ENCODE data around the gene CD27.

The CD27 gene

DNA sequence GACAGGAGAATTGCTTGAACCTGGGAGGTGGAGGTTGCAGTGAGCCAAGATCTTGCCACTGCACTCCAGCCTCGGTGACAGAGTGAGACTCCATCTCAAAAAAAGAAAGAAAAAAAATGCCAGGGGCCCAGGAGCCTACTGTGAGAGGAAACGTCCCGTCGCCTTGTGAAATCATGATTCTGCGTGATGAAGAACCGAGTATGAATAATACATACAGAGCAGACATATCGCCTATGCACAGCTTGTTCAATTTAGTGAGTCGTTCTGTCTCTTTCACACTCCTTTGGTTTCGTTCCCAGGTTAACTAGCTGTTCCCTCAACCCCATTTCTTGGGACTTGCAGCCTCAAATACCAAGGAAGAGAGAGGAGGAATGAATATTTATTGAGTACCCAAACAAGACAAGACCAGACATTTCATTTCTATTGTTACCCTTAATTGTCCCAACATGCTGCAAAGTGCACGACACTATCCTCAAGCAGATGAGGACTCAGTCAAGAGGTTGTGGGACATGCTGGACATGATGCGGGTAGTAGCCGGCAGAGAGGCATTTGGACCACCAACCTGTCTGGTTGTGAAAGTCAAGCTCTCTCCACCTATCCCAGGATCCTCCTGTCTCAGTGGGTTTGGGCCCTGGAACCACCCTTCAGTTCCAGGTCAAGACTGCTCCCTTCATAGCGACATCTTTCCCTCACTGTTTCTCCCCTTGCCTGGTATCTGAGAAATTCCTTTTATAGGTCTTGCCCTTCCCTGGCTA, 8.6 kb upstream of the CD27 start:
- DNase-seq = no peak

DNA sequence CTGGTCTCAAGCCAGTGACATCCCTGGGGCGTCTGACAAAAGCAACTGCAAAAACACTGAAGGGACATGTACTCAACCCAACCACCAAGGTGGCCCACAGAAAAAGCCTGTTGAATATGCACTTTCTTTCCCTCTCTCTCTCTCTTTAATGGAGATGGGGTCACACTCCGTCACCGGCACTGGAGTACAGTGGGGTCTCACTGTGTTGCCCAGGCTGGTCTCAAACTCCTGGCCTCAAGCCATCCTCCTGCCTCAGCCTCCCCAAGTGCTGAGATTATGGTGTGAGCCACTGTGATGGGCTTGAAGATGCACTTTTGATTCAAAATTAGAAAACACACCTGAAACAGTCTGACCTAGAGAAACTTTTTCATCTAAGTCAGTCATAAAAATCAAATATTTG, 7.2 kb upstream of the CD27 start:
- DNase-seq = no peak

DNA sequence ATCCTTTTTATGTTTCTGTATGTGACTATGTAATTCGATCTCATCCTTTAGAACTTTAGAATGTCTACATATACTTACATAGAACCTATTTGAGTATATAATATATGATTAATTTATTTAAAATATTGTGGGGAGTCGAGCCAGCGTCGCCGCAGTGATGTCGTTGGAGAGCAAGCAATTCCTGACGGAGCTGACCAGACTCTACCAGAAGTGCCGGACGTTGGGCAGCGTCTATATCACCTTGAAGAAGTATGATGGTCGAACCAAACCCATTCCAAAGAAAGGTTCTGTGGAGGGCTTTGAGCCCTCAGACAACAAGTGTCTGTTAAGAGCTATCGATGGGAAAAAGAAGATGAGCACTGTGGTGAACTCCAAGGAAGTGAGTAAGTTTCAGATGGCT, 6.4 kb upstream of the CD27 start:
- no peak for DNase-seq

DNA sequence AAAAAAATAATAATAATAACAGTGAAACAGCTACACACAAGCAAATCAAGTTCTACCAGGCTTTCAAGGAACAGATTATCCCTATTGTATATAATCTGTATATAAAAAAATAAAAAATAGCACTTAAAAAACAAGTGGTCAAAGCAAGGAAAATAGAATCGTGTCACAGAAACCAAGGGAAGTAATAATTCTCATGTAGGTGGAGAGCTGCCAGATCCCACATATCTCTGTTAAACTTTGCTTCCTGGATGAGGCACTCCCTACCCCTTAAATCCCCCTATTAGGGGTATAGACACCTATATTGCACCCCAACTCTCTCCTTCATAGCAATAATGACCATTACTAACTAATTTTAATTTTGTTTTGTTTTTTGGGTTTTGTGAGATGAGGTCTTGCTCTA, 4.4 kb upstream of the CD27 start:
- no peak for DNase-seq

DNA sequence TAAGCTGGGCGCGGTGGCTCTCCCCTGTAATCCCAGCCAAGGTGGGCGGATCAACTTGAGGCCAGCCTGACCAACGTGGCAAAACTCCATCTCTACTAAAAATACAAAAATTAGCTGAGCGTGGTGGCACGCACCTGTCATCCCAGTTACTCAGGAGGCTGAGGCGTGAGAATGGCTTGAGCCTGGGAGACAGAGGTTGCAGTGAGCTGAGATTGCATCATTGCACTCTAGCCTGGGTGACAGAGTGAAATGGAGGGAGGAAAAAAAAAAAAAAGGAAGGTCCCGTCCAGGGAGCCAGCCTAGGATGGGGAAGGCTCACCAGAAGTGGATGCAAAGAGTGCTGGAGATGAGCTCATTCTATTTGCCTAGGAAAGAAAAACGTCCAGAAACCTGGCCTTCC, 1.9 kb upstream of the CD27 start:
- no peak for DNase-seq

DNA sequence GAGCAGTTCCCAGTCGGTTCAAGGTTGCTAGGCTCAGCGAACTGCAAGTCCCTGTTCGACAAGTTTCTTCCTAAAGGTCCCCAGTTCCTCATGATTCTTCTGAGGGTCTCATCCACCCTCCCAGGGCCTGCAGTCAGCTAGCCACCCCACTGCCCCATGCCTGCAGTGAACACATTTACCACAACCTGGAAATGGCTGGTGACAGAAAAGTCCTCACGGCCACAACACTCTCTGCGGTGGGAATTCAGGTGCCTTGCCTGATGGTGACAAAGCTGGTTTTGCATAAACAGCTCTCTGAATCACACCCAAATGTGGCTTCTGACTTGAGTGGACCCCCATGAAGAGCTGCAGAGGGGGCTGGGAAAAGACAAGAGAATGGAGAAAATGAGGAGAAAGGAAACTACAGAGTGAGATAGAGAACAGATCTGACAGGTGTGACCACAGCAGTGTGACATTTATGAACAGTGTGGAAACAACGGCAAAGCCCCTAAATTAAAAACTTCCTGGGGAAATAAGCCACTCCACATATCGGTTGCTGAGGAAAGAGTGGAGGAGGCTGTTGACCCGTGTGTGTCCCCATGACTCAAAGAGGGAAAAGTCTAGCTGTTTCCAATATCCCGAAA, 1.3 kb upstream of the CD27 start:
- no peak for DNase-seq

DNA sequence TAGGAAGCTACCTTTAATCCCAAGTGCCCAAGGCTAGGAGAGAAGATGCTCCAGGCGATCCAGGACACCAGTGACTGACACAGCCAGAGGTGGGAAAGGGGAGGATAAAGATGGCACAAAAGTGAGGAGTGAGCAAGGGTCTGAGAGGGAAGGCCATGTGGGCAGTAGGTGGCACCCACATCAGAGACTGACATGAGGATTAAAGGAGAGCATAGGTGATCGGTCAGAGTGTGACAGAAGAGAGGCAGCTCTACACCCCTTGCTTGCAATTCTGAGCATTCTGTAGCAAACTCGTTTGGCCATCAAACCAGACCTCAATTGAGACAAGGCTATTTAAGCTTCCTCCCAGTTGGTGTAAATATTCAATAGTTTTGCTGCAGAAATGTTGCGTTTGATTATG, 724 bp upstream of the CD27 start:
- DNase-seq = no peak

DNA sequence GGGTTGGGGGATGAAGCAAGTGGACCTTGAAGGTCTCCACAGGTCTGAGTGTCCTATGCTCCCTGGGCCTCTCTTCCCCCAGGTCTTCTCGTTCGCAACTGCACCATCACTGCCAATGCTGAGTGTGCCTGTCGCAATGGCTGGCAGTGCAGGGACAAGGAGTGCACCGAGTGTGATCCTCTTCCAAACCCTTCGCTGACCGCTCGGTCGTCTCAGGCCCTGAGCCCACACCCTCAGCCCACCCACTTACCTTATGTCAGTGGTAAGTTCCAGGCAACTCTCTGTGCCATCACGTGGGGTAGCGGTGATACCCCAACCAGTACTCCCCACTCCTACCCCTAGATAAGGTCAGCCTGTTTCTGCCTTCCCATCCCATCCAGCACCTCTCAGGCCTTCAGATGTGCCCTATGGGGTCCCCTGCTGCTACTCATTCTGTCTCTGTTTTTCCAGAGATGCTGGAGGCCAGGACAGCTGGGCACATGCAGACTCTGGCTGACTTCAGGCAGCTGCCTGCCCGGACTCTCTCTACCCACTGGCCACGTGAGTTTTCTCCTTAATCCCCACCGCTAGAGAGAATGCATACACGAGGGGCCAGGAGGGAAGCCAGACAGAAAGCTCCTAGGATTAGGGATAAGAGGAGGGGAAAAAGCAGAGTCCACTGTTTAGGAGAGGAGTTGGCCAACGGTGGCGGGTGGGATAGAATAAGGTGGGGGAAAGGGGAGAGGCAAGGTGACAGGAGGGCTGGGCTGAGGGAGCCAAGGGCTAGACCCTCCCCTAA, 5.5 kb downstream of the CD27 start:
- DNase-seq = no peak

DNA sequence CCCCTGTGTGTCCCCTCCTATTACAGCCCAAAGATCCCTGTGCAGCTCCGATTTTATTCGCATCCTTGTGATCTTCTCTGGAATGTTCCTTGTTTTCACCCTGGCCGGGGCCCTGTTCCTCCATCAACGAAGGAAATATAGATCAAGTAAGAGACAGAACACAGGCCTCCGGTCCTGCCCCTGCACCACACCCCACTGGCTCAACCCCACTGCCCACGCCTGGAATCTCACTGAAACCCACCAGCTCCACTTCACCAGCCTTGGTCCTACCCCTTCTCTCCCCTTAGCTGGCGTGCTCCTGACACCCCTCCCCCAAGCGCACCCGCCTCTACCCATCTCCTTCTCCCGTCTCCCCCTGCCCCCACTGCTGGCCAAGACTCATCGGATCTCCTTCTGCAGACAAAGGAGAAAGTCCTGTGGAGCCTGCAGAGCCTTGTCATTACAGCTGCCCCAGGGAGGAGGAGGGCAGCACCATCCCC, 6.2 kb downstream of the CD27 start:
- DNase-seq = no peak

DNA sequence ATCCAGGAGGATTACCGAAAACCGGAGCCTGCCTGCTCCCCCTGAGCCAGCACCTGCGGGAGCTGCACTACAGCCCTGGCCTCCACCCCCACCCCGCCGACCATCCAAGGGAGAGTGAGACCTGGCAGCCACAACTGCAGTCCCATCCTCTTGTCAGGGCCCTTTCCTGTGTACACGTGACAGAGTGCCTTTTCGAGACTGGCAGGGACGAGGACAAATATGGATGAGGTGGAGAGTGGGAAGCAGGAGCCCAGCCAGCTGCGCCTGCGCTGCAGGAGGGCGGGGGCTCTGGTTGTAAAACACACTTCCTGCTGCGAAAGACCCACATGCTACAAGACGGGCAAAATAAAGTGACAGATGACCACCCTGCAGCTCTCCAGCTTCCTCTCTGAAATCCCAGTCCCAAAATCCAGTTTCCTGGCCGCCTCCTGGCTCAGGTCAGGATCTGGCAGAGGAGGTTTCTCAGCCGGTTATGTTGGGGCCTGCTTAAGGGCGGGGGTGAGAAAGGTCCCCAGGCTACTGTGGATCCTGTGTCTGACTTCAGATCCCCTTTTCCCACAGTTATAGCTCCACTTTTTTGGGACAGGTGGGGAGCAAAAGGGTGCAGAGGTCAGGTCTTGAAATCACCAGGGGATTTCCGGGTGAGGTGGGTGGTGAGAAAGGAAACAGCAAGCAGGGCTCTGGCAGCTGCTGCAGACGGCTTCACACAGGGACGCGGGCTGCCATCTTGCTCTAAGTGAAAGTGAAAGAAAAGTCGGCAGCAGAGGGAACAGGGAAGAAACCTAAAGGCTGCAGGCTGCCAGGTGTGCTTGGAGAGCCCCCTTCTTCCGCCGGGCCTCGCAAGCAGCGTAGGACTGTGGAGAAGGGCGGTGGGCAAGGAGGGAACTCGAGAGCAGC, 6.8 kb downstream of the CD27 start, which contains the start of gene TAPBPL:
TAPBPL (plus strand) TSS at position 695 of the 897 bp plus-strand sequence. CDS start 207 bp downstream, outside the sequence.
- peak; percentile 94 for DNase-seq

DNA sequence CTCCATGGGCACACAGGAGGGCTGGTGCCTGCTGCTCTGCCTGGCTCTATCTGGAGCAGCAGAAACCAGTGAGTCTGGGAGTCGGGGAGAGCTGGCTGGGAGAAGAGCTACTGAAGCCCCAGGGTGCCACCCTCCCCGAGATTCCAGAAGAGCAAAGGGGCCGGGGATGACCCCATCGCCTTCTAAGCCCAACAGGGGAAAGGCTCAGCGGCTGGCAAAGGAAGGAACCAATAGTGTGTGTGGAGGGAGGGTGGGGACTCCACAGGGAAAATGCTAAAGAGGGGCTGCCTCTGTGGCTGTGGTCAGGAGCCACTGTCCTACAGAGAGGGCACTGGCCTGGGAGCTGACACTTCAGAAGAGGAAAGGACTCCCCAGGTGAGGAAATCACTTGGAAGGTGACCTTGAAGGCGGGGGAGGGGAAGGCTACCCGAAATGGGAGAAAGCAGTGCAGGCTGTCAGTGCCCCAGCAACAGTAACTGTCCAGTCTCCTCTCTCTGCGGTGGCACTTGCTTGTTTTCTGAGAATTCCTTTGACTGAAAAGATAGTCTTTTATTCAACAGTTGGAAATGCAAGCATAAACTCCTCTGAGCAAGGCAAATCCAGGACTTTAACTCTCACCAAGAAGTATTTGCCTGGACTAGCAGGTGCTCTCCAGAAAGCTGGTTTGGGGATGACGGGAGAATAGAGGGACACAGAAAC, 7.6 kb downstream of the CD27 start:
- no peak for DNase-seq

DNA sequence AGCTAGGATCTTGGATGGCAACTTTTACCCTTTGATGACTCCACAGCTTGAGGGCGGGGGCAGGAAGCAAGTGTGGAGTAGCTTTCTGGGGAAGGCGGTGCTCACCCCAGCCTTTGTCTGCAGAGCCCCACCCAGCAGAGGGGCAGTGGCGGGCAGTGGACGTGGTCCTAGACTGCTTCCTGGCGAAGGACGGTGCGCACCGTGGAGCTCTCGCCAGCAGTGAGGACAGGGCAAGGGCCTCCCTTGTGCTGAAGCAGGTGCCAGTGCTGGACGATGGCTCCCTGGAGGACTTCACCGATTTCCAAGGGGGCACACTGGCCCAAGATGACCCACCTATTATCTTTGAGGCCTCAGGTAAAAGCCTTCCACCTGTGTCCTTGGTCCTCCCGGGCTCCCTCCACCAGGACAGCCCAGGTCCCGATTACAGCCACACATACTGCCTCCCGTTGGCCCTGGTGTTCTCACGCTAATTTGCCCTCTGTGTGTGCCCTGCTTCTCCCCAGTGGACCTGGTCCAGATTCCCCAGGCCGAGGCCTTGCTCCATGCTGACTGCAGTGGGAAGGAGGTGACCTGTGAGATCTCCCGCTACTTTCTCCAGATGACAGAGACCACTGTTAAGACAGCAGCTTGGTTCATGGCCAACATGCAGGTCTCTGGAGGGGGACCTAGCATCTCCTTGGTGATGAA, 8.3 kb downstream of the CD27 start:
- DNase-seq = no peak

DNA sequence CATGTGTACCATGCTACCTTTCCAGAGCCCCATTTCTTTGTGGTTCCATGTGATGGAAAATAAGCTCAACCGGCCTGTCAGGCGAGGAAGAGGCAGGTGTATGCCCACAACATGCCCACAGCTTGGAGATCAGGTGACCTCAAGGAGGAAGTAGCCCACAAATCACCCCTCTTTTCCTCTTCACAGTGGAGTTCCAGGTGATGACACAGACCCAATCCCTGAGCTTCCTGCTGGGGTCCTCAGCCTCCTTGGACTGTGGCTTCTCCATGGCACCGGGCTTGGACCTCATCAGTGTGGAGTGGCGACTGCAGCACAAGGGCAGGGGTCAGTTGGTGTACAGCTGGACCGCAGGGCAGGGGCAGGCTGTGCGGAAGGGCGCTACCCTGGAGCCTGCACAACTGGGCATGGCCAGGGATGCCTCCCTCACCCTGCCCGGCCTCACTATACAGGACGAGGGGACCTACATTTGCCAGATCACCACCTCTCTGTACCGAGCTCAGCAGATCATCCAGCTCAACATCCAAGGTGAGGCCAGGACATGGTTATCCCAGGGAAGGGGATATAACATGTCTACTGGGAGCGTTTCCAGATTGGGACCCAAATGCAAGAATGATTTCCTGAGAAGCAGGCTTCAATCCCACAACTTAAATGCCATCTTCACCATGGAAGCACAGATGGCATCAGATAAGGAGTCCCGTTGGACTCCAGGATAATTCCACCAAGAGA, 12.6 kb downstream of the CD27 start:
- DNase-seq = no peak

DNA sequence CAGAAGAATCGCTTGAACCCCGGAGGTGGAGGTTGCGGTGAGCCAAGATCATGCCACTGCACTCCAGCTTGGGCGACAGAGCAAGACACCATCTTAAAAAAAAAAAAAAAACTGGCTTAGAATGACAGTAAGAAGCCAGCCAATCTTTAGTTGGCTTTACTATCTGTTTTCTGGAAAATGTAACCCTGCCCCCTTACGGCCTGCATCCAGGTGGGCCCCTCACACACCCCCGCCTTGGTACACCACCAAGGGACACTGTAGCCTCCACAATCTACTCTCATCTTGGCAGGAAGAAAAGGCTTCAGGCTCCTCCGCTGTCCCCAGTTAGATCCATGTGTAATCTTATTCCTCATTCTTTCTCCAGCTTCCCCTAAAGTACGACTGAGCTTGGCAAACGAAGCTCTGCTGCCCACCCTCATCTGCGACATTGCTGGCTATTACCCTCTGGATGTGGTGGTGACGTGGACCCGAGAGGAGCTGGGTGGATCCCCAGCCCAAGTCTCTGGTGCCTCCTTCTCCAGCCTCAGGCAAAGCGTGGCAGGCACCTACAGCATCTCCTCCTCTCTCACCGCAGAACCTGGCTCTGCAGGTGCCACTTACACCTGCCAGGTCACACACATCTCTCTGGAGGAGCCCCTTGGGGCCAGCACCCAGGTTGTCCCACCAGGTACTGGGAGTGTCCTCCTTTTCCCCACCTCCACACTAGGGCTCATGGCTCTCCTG, 13.7 kb downstream of the CD27 start:
- no peak for DNase-seq

DNA sequence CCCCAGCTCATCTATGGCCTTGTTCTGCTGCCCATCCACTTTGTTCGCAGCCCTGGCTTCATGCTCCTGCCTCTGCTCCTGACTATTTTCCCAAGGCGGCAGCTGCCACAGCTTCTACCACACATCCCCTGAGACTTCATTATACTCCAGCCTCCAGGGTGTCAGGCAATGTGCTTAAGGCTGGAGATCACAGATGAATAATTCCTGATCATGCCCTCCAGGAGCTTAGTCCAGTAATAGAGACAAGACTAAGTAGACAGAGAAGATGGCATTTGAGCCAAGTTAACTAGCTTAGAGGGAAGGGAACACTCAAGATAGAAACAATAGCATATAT, 14.2 kb downstream of the CD27 start:
- DNase-seq = no peak

DNA sequence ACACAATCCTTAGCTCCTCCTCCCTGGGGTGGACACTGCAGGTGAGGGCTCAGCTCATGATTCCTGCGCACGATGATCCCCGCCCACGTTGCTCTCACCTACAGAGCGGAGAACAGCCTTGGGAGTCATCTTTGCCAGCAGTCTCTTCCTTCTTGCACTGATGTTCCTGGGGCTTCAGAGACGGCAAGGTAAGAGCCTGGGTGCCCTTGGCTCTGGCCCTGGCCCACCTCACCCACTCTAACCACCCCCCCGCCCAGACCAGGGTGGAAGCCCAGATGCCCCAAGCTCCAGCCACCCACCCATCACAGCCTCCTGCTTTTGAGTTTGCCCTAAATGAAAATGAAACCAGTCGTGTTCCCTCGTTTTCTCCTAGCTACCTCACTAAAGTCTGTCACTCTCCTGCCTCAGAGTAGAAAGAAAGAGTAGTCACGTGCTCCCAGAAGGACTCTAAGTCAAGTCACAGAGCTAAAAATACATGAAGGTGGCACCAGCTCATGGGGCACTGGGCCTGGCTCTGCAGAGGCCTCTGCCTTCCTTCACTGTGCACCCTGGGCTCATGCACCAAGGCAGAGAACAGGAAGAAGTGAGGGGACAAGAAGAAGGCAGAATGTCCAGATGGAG, 16.1 kb downstream of the CD27 start:
- no peak for DNase-seq

DNA sequence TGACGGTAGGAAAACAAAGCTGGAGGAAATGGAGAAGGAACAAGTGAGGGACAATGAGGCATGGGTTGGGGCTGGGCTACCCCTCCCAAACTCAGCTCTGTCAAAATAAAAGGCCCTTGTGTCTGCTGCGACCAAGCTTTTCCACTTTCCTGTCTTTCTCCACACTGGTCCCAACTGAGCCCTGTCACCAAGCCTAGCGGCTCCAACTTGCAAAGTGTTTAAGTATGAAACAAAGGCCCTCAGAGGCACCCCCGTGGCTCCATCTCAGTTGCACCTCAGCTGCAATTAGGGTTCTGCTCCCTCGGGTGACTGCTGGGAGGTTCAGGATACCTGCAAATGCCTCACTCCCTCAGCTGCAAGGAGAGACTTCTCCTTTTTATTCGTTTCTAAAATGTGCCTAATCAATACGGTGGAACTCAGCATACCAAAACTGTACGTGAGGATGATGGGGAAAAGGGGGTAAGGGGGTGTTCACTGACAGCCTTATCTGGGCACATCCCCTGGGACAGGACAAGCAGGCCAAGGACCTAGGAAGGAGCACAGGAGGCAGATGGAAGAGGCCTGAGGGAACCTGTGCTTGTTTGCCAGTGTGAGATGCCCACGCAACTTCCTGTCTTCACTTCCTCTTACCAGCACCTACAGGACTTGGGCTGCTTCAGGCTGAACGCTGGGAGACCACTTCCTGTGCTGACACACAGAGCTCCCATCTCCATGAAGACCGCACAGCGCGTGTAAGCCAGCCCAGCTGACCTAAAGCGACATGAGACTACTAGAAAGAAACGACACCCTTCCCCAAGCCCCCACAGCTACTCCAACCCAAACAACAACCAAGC, 16.9 kb downstream of the CD27 start:
- DNase-seq = no peak

DNA sequence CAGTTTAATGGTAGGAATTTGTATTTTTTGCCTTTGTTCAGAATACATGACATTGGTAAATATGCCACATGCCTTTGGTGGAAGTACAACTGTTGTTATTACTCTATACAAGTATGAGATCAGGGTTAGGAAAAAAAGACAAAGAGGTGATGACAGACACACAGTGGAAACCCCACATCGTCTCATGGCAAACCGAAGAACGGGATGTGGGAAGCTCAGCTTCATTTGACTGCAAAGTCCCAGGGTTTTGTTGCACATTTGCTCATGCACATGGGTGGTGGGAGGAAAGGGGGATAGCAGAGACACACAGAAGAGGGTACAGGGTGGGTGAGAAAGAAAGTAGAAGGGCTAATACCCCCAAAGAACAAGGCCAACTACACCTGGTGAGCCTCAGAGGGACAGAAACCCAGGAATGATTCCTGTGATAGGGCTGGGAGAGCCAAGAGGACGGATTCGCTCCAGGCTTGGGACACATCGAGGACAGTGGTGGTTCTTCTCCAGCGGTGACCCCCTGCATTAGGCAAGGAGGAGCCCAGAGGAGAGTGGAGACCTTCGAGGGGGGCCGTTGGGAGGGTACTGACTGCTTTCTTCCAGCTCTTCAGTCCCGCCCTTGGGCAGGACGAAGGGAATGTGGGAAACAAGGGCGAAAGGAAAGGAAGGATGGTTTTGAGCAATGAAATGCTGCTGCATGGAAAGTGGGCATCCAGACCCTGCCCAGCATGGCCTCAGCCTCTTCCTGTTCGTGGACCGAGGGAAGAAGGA, 17.7 kb downstream of the CD27 start:
- no peak for DNase-seq
